H1 (cell line): ENCODE results near the gene OSBPL9. TPM values are rescaled to one million over a fixed set of nuclear protein-coding genes. Genes with fewer than 3 reads are reported as not detected.

ENCODE experiments used
- CTCF ChIA-PET: fragments of 300-600 bp; sonication (Branson Sonifier 250); formaldehyde crosslinking; loops from one replicate; lab custom pipeline; 2021; ENCODE audit not compliant: partially characterized antibody; lab: Charles Lee
- POLR2A ChIA-PET: fragments of 300-600 bp; sonication (Branson Sonifier 250); formaldehyde crosslinking; loops from one replicate; lab custom pipeline; 2021; ENCODE audit warnings: inconsistent platforms; ENCODE audit not compliant: partially characterized antibody; lab: Charles Lee
- DNase-seq, 2 experiments: peaks; one replicate each; pipeline versions ENCODE4 v3.0.0 to v3.0.0-alpha.2; 2010 to 2022; ENCODE audit warnings: low spot score in 2 of 2, low read depth in 1 of 2, mixed read lengths in 1 of 2
- FAIRE-seq: peaks from 2 replicates; lab custom pipeline; 2011; peaks lifted over from hg19 to GRCh38; lab: Jason Lieb, UNC
- H2AFZ ChIP-seq: 2 replicates; pipeline ENCODE4 v1.8.1; 2012; ENCODE audit warnings: low read length, inconsistent platforms
- H2AK5ac ChIP-seq: 2 replicates; pipeline ENCODE4 v1.6.1; 2013; ENCODE audit warnings: low read depth, low read length
- H2BK120ac ChIP-seq: replicated peaks from 2 replicates; pipeline ENCODE3; 2013; ENCODE audit warnings: low read depth, low read length, inconsistent platforms
- H2BK12ac ChIP-seq: 2 replicates; pipeline ENCODE4 v1.6.1; 2013; ENCODE audit warnings: low read depth, low read length
- H2BK15ac ChIP-seq: 2 replicates; pipeline ENCODE4 v1.6.1; 2013; ENCODE audit warnings: low read length
- H2BK20ac ChIP-seq: 2 replicates; pipeline ENCODE4 v1.6.1; 2013; ENCODE audit warnings: low read length
- H2BK5ac ChIP-seq: 2 replicates; pipeline ENCODE4 v1.6.1; 2013; ENCODE audit warnings: low read depth, low read length
- H3K14ac ChIP-seq: 2 replicates; pipeline ENCODE4 v1.6.1; 2013; ENCODE audit warnings: inconsistent platforms; ENCODE audit not compliant: insufficient read length
- H3K18ac ChIP-seq: 2 replicates; pipeline ENCODE4 v1.6.1; 2013; ENCODE audit warnings: low read length; ENCODE audit errors: extremely low read depth
- H3K23ac ChIP-seq: 2 replicates; pipeline ENCODE4 v1.6.1; 2013; ENCODE audit warnings: inconsistent platforms; ENCODE audit not compliant: insufficient read length
- H3K23me2 ChIP-seq: 2 replicates; pipeline ENCODE4 v1.6.1; 2013; ENCODE audit warnings: low read depth, low read length
- H3K27ac ChIP-seq: 2 replicates; pipeline ENCODE4 v1.6.1; 2011; ENCODE audit warnings: low read depth, low read length, inconsistent platforms
- H3K27me3 ChIP-seq, 4 experiments: replicated peaks in 1 of 4; 1 replicate in 1 of 4; 2 replicates in 3 of 4; pipeline versions ENCODE4 v1.6.1 to v1.8.1; 2011 to 2013; ENCODE audit warnings: low read length in 3 of 4, mild to moderate bottlenecking in 3 of 4, inconsistent platforms in 2 of 4, mixed read lengths in 2 of 4, moderate library complexity in 1 of 4; ENCODE audit not compliant: control insufficient read depth in 3 of 4, insufficient read depth in 3 of 4; ENCODE audit errors: extremely low read depth in 1 of 4
- H3K36me3 ChIP-seq, 4 experiments: 2 replicates each; pipeline versions ENCODE4 v1.6.1 to v1.8.1; 2011 to 2013; ENCODE audit warnings: mild to moderate bottlenecking in 4 of 4, low read length in 3 of 4, moderate library complexity in 2 of 4, control low read depth in 1 of 4, inconsistent platforms in 1 of 4; ENCODE audit not compliant: insufficient read depth in 4 of 4, control insufficient read depth in 2 of 4
- H3K4ac ChIP-seq: replicated peaks from 2 replicates; pipeline ENCODE3; 2013; ENCODE audit warnings: low read length, low read depth, mixed read lengths, inconsistent platforms; ENCODE audit not compliant: insufficient read length
- H3K4me1 ChIP-seq, 4 experiments: replicated peaks in 1 of 4; 1 replicate in 1 of 4; 2 replicates in 3 of 4; pipeline versions ENCODE4 v1.6.1 to v1.8.1; 2011 to 2013; ENCODE audit warnings: low read length in 3 of 4, inconsistent platforms in 2 of 4, mixed read lengths in 1 of 4; ENCODE audit not compliant: insufficient read depth in 4 of 4, control insufficient read depth in 3 of 4
- H3K4me2 ChIP-seq, 2 experiments: 2 replicates each; pipeline versions ENCODE4 v1.6.1 to v1.8.1; 2011 to 2013; ENCODE audit warnings: low read depth in 2 of 2, low read length in 2 of 2, control low read depth in 1 of 2, inconsistent platforms in 1 of 2, mild to moderate bottlenecking in 1 of 2; ENCODE audit not compliant: insufficient read depth in 1 of 2
- H3K4me3 ChIP-seq, 4 experiments: fragments of 200-600, 300-600 bp in 1 of 4; sonication (generic), shearing (Covaris generic), sonication (Bioruptor Twin) in 1 of 4; 2 replicates each; pipeline versions ENCODE4 v1.5.1 to v1.8.1; 2011 to 2016; ENCODE audit warnings: low read length in 4 of 4, low read depth in 3 of 4, control low read depth in 2 of 4, inconsistent platforms in 2 of 4, mild to moderate bottlenecking in 2 of 4, mixed read lengths in 1 of 4, moderate library complexity in 1 of 4; ENCODE audit not compliant: insufficient read depth in 2 of 4; ENCODE audit errors: extremely low read depth in 1 of 4
- H3K56ac ChIP-seq: replicated peaks from 2 replicates; pipeline ENCODE3; 2013; ENCODE audit warnings: low read depth, mild to moderate bottlenecking, mixed read lengths, low read length, inconsistent platforms; ENCODE audit not compliant: insufficient read length
- H3K79me1 ChIP-seq: 2 replicates; pipeline ENCODE4 v1.6.1; 2013; ENCODE audit warnings: low read depth, low read length, control low read depth
- H3K79me2 ChIP-seq, 2 experiments: 2 replicates each; pipeline versions ENCODE4 v1.6.1 to v1.8.1; 2012 to 2013; ENCODE audit warnings: low read length in 2 of 2, mild to moderate bottlenecking in 2 of 2, inconsistent platforms in 1 of 2; ENCODE audit not compliant: insufficient read depth in 2 of 2, control insufficient read depth in 1 of 2
- H3K9ac ChIP-seq, 4 experiments: replicated peaks in 1 of 4; 1 replicate in 1 of 4; 2 replicates in 3 of 4; pipeline versions ENCODE4 v1.6.1 to v1.8.1; 2011 to 2013; ENCODE audit warnings: low read depth in 3 of 4, low read length in 3 of 4, control low read depth in 2 of 4, mild to moderate bottlenecking in 2 of 4, moderate library complexity in 2 of 4, inconsistent platforms in 1 of 4; ENCODE audit errors: extremely low read depth in 1 of 4
- H3K9me3 ChIP-seq, 2 experiments: 2 replicates each; pipeline versions ENCODE4 v1.6.1 to v1.8.1; 2012 to 2013; ENCODE audit warnings: mild to moderate bottlenecking in 2 of 2, moderate library complexity in 2 of 2, control low read depth in 1 of 2, inconsistent platforms in 1 of 2, low read depth in 1 of 2, low read length in 1 of 2, mixed read lengths in 1 of 2; ENCODE audit not compliant: insufficient read depth in 2 of 2
- H4K20me1 ChIP-seq, 2 experiments: replicated peaks in 1 of 2; 2 replicates each; pipeline versions ENCODE3 to v1.8.1; 2011 to 2013; ENCODE audit warnings: inconsistent platforms in 2 of 2, low read length in 2 of 2, mild to moderate bottlenecking in 1 of 2; ENCODE audit not compliant: insufficient read depth in 2 of 2, control insufficient read depth in 1 of 2
- H4K5ac ChIP-seq: 2 replicates; pipeline ENCODE4 v1.6.1; 2013; ENCODE audit warnings: low read length, low read depth, mixed read lengths, inconsistent platforms; ENCODE audit not compliant: insufficient read length
- H4K8ac ChIP-seq: 2 replicates; pipeline ENCODE4 v1.8.0; 2013; ENCODE audit warnings: mild to moderate bottlenecking, moderate library complexity, low read length, inconsistent platforms; ENCODE audit not compliant: insufficient read depth; ENCODE audit errors: extremely low read depth
- H4K91ac ChIP-seq: replicated peaks from 2 replicates; pipeline ENCODE3; 2013; ENCODE audit warnings: low read length, mixed read lengths, inconsistent platforms; ENCODE audit not compliant: insufficient read length
- POLR2A ChIP-seq, 2 experiments: IDR thresholded peaks; 1 replicate in 1 of 2; 2 replicates in 1 of 2; pipeline ENCODE4 v1.6.1; 2011; ENCODE audit warnings: low read depth in 2 of 2, low read length in 2 of 2, mild to moderate bottlenecking in 2 of 2; ENCODE audit errors: control extremely low read depth in 1 of 2
- POU5F1 ChIP-seq: IDR thresholded peaks from 2 replicates; pipeline ENCODE4 v1.6.1; 2011; ENCODE audit warnings: low read depth, mild to moderate bottlenecking, low read length, moderate library complexity
- WGBS, 2 experiments: shearing (Covaris generic) in 1 of 2; methylation state at CpG; one replicate each; pipeline versions ENCODE4 v1.1.6 to v1.1.7; 2013 to 2015; ENCODE audit warnings: low lambda C conversion rate in 2 of 2, mixed read lengths in 2 of 2, inconsistent platforms in 1 of 2, low coverage in 1 of 2, missing lambda C conversion rate in 1 of 2; ENCODE audit not compliant: insufficient replicate concordance in 2 of 2, insufficient coverage in 1 of 2, insufficient read length in 1 of 2; ENCODE audit errors: extremely low coverage in 1 of 2, missing lambda C conversion rate in 1 of 2; 5-methylcytosine and 5-hydroxymethylcytosine counted together
- polyA plus RNA-seq, 7 experiments: library from polyadenylated mRNA; depleted of rRNA in 3 of 7; stranded (reverse) in 5 of 7; unstranded in 2 of 7; fragments of >200 nt in 5 of 7; fragments of 200-250 nt in 2 of 7; gene quantifications; 1 replicate in 5 of 7; 2 replicates in 1 of 7; 4 replicates in 1 of 7; pipeline versions ENCODE4 v1.2.1 to v1.2.3, GENCODE V29; 2011 to 2013; ENCODE audit warnings: missing spikeins in 2 of 7, mixed read lengths in 2 of 7
- total RNA-seq: library from RNA; stranded (reverse); fragmentation: NEBNext Ultra II Directional; extraction: Animal tissue kit (Norgen Biotek cat#: 25700); gene quantifications from 2 replicates; pipeline ENCODE4 v1.2.1, GENCODE V29; 2021

Gene OSBPL9
- total and polyA plus RNA-seq, 2 of the 8 experiments (the other 6 are each of a cell fraction or from before 2014, with no cell fraction given) = 58.2 to 71.6 TPM

DNA sequence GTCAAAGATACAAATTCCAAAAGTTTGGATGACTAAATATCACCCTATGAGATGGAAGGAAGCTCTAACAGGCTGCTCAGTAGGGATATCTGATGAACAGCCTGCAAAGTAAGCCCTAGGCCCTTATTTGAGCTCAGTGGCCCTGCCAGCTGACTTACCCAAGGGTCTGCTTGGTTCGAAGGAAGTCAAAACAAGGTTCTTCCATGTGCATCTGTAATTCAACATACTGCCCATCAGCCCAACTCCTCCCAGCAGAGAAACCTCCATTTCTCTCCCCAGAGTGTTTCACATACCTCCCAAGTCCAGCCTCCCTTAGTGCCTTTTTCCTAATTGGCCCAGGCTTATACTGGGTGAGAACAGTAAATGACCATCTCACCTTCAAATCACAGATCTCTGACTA is 175.0 kb downstream of the OSBPL9 start:
- H3K56ac ChIP-seq = no peak overlapping the region
- H3K23ac ChIP-seq = no peak overlapping the region
- H4K5ac ChIP-seq = no peak overlapping the region
- no peak overlapping the region for H2BK120ac ChIP-seq
- H3K27ac ChIP-seq = no peak overlapping the region
- no peak overlapping the region for H3K4me3 ChIP-seq
- H4K8ac ChIP-seq = no peak overlapping the region
- H3K4me2 ChIP-seq = no peak overlapping the region
- FAIRE-seq = no peak
- H3K79me1 ChIP-seq = no peaks in the 10 kb centered on the region
- no peak overlapping the region for H3K18ac ChIP-seq
- peaks cover 0 to 3% of the 10 kb centered on the region in 2 experiments for H4K20me1 ChIP-seq
- H3K36me3 ChIP-seq = peaks cover 26 to 80% (median 66%) of the 10 kb centered on the region in 4 experiments
- no peak overlapping the region for H2BK20ac ChIP-seq
- no peak overlapping the region for H3K14ac ChIP-seq
- TF ChIP-seq POU5F1 = no peak
- TF ChIP-seq POLR2A (IDR thresholded peaks at IDR 0.05; ENCODE audit: control extremely low read depth in 1 of 2, low read depth in 2 of 2, low read length in 2 of 2) = peak in 1 of 2 experiments; percentile 25; a peak in 1 of 3 replicates
- no peak for DNase-seq
- no peak overlapping the region for H2BK5ac ChIP-seq
- no peaks in the 10 kb centered on the region for H3K79me2 ChIP-seq
- H3K9ac ChIP-seq = no peak overlapping the region
- WGBS, 2 experiments = 89% methylated on average over 1 of the region's 1 CpG; no CpG with 5 or more reads in 1 of the 2 experiments
- H2AK5ac ChIP-seq = no peak overlapping the region
- ChIA-PET POLR2A (interaction anchor here (1.5 kb wide), 1 partner anchor 8 kb away, joined by 5 read pairs; no protein-coding TSS in a partner anchor), CTCF (interaction anchor here (1.6 to 3.0 kb wide), 2 partner anchors 9 to 23 kb away, joined by 5 to 12 read pairs; no protein-coding TSS in a partner anchor)
- no peaks in the 10 kb centered on the region for H3K27me3 ChIP-seq
- H2BK12ac ChIP-seq = no peak overlapping the region
- no peak overlapping the region for H2BK15ac ChIP-seq
- no peaks in the 10 kb centered on the region for H3K4me1 ChIP-seq
- no peak overlapping the region for H3K4ac ChIP-seq
- H3K23me2 ChIP-seq = no peaks in the 10 kb centered on the region
- no peak overlapping the region for H4K91ac ChIP-seq
- H3K9me3 ChIP-seq = no peaks in the 10 kb centered on the region
- H2AFZ ChIP-seq = no peak overlapping the region
